Smooth muscle cell (in vitro differentiated cells): ENCODE results near the gene FRMD4A. TPM values are rescaled to one million over a fixed set of nuclear protein-coding genes. Genes with fewer than 3 reads are reported as not detected.

Experiments
- DNase-seq: peaks from one replicate; lab custom pipeline; 2025; ENCODE audit not compliant: unreplicated experiment; lab: John Stamatoyannopoulos, UW
- H2AFZ ChIP-seq: fragments of 200-600 bp; sonication (generic); 2 replicates; pipeline ENCODE4 v1.6.0; 2016; ENCODE audit warnings: antibody characterized with exemption, low read depth, mild to moderate bottlenecking
- H3F3A ChIP-seq: fragments of 200-600 bp; sonication (generic); 2 replicates; pipeline ENCODE4 v1.6.0; 2017; ENCODE audit warnings: antibody characterized with exemption, low read depth
- H3K27ac ChIP-seq: fragments of 200-600 bp; sonication (generic); 2 replicates; pipeline ENCODE4 v1.5.1; 2016; ENCODE audit warnings: low read depth, mild to moderate bottlenecking
- H3K27me3 ChIP-seq: fragments of 200-600 bp; sonication (generic); 2 replicates; pipeline ENCODE4 v1.6.1; 2016; ENCODE audit warnings: low read depth, mild to moderate bottlenecking
- H3K36me3 ChIP-seq: fragments of 200-600 bp; sonication (generic); 2 replicates; pipeline ENCODE4 v1.5.1; 2016; ENCODE audit warnings: low read depth
- H3K4me1 ChIP-seq: fragments of 200-600 bp; sonication (generic); 2 replicates; pipeline ENCODE4 v1.5.1; 2016; ENCODE audit warnings: low read depth
- H3K4me2 ChIP-seq: fragments of 200-600 bp; sonication (generic); 2 replicates; pipeline ENCODE4 v1.6.0; 2016; ENCODE audit warnings: mild to moderate bottlenecking
- H3K4me3 ChIP-seq: fragments of 200-600 bp; sonication (generic); 2 replicates; pipeline ENCODE4 v1.5.1; 2016; ENCODE audit warnings: mild to moderate bottlenecking
- H3K79me2 ChIP-seq: fragments of 200-600 bp; sonication (generic); 2 replicates; pipeline ENCODE4 v1.6.0; 2016; ENCODE audit warnings: low read depth, mild to moderate bottlenecking
- H3K9ac ChIP-seq: fragments of 200-600 bp; sonication (generic); 2 replicates; pipeline ENCODE4 v1.6.0; 2016; ENCODE audit warnings: low read depth
- H3K9me3 ChIP-seq: fragments of 200-600 bp; sonication (generic); replicated peaks from 2 replicates; pipeline ENCODE4 v1.5.1; 2016; ENCODE audit warnings: low read depth
- H4K20me1 ChIP-seq: fragments of 200-600 bp; sonication (generic); 2 replicates; pipeline ENCODE4 v1.6.0; 2016; ENCODE audit warnings: low read depth
- WGBS: methylation state at CpG from one replicate; pipeline ENCODE4 v1.1.7; 2016; ENCODE audit warnings: low lambda C conversion rate; 5-methylcytosine and 5-hydroxymethylcytosine counted together
- polyA plus RNA-seq: library from polyadenylated mRNA; unstranded; fragments of >200 nt; fragmentation: Nextera tagmentation; extraction: Ambion mirVana; gene quantifications from 2 replicates; pipeline ENCODE4 v1.2.1, GENCODE V29; 2016
- total RNA-seq: library from RNA; depleted of rRNA; stranded (reverse); fragments of >200 nt; gene quantifications from 2 replicates; pipeline ENCODE4 v1.2.3, GENCODE V29; 2014
- TF ChIP-seq, protein P1 (sequence below): fragments of 200-600 bp; sonication (generic); IDR thresholded peaks from 2 replicates; pipeline ENCODE4 v1.5.1; 2017; ENCODE audit warnings: borderline replicate concordance, mild to moderate bottlenecking, antibody characterized with exemption; ENCODE audit not compliant: insufficient read depth, poor library complexity, severe bottlenecking

The FRMD4A gene
- total and polyA plus RNA-seq, 2 experiments from 2014 or later, result 3.0 to 5.4 TPM

DNA sequence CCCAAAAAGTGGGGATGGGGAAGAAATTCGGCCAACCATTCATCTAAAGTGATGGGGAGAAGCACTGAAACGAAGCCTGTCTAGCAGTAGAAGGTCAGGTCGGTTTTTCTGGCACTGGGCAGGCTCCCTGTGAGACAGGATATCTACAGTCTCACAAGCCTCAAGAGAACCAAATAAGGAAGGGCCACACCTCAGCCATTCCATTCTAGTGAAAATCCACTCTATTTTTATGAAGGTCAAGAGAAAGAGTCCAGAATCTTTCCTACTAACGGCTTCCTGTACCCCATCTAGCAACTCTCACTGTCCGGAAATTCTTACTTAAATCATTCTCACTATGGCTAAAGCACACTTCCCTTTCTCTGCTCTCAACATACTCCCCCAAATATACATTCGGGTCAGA, 476.9 kb downstream of the FRMD4A start:
- no peak overlapping the region for H3K9ac ChIP-seq
- no peak for DNase-seq
- H3K4me3 ChIP-seq, result no peak overlapping the region
- no peak overlapping the region for H3K27ac ChIP-seq
- H3K9me3 ChIP-seq, result no peaks in the 10 kb centered on the region
- WGBS, result 82% methylated on average over 6 of the region's 6 CpGs
- no peaks in the 10 kb centered on the region for H3K36me3 ChIP-seq
- H3K4me2 ChIP-seq, result no peak overlapping the region
- H3K27me3 ChIP-seq, result peaks cover 3% of the 10 kb centered on the region
- H3F3A ChIP-seq, result no peaks in the 10 kb centered on the region
- TF ChIP-seq, protein P1, sequence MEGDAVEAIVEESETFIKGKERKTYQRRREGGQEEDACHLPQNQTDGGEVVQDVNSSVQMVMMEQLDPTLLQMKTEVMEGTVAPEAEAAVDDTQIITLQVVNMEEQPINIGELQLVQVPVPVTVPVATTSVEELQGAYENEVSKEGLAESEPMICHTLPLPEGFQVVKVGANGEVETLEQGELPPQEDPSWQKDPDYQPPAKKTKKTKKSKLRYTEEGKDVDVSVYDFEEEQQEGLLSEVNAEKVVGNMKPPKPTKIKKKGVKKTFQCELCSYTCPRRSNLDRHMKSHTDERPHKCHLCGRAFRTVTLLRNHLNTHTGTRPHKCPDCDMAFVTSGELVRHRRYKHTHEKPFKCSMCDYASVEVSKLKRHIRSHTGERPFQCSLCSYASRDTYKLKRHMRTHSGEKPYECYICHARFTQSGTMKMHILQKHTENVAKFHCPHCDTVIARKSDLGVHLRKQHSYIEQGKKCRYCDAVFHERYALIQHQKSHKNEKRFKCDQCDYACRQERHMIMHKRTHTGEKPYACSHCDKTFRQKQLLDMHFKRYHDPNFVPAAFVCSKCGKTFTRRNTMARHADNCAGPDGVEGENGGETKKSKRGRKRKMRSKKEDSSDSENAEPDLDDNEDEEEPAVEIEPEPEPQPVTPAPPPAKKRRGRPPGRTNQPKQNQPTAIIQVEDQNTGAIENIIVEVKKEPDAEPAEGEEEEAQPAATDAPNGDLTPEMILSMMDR, result no peak
- no peaks in the 10 kb centered on the region for H3K4me1 ChIP-seq
- H2AFZ ChIP-seq, result no peak overlapping the region
- H3K79me2 ChIP-seq, result no peaks in the 10 kb centered on the region
- H4K20me1 ChIP-seq, result no peaks in the 10 kb centered on the region

DNA sequence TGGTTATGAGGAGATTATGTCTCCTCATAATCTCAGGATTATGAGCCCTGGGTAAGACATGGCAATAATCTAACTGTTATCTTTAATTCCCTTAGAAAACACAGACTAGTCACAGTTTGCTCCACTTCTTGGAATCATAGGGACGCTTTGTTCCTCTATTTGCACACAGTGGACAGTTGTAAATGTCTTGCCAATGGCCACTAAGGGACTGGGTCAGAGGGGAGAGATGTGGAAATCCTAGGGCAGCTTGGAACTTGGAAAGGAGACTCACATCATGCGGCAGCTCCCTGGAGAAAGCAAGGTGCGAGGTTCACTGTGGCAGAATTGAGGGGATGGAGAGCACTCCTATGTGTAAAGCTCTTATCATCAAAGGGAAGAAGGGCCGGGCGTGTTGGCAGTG, 477.9 kb downstream of the FRMD4A start:
- Histone ChIP-seq H3K9ac (no peak overlapping the region), H3K4me2 (no peak overlapping the region), H3K36me3 (no peaks in the 10 kb centered on the region), H3K4me1 (no peaks in the 10 kb centered on the region), H3F3A (no peaks in the 10 kb centered on the region), H3K27me3 (peaks cover 3% of the 10 kb centered on the region), H2AFZ (no peak overlapping the region), H3K79me2 (no peaks in the 10 kb centered on the region), H3K9me3 (no peaks in the 10 kb centered on the region), H3K4me3 (no peak overlapping the region), H4K20me1 (no peaks in the 10 kb centered on the region), H3K27ac (no peak overlapping the region)
- DNase-seq, result no peak
- WGBS, result 91% methylated on average over 5 of the region's 5 CpGs
- TF ChIP-seq, protein P1, result no peak

DNA sequence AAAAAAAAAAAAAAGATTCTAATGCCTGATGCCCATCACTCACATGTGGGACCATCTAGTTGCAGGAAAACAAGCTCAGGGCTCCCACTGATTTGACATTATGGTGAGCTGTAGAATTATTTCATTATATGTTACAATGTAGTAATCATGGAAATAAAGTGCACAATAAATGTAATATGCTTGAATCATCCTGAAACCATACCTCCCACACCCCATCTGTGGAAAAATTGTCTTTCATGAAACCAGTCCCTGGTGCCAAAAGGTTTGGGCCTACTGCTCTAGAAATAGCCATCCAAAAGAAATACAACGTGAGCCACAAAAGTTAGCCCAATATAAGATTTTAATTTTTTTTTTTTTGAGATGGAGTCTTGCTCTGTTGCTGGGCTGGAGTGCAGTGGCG, 478.8 kb downstream of the FRMD4A start:
- WGBS, result 98% methylated on average over 2 of the region's 2 CpGs
- H3K27ac ChIP-seq, result no peak overlapping the region

More for the DNA sequence above, 478.8 kb downstream of the FRMD4A start:
- Histone ChIP-seq H4K20me1 (no peaks in the 10 kb centered on the region), H3K27me3 (no peaks in the 10 kb centered on the region), H3K4me1 (peaks cover 4% of the 10 kb centered on the region), H3K4me3 (no peak overlapping the region), H2AFZ (no peak overlapping the region), H3F3A (no peaks in the 10 kb centered on the region), H3K36me3 (no peaks in the 10 kb centered on the region), H3K4me2 (no peak overlapping the region), H3K9ac (no peak overlapping the region), H3K9me3 (no peaks in the 10 kb centered on the region), H3K79me2 (no peaks in the 10 kb centered on the region)
- TF ChIP-seq, protein P1, result no peak
- DNase-seq, result no peak
